HEK293 (cell line): ENCODE results near the gene PPARGC1A.

Experiments
- CTCF ChIA-PET: fragments of 350-600 bp; formaldehyde crosslinking; extraction: SDS; loops from one replicate; lab custom pipeline; 2021; ENCODE audit warnings: antibody characterized with exemption; lab: Yijun Ruan, JAX
- POLR2A ChIA-PET: fragments of 300-600 bp; formaldehyde crosslinking; extraction: SDS; loops from one replicate; lab custom pipeline; 2020; ENCODE audit warnings: antibody characterized with exemption, inconsistent platforms; lab: Yijun Ruan, JAX
- H3K27ac ChIP-seq: fragments of 200-500 bp; sonication (Bioruptor generic); 2 replicates; pipeline ENCODE4 v1.5.1; 2014; ENCODE audit warnings: low read depth, low read length, control low read depth, inconsistent platforms; ENCODE audit errors: extremely low read depth
- H3K36me3 ChIP-seq, 2 experiments: fragments of 200-500 bp in 1 of 2; sonication (Bioruptor generic) in 1 of 2; 1 replicate in 1 of 2; 2 replicates in 1 of 2; pipeline ENCODE4 v1.5.1; 2014 to 2017; ENCODE audit warnings: inconsistent platforms in 2 of 2, low read length in 2 of 2; ENCODE audit not compliant: control insufficient read depth in 2 of 2, insufficient read depth in 1 of 2
- H3K4me1 ChIP-seq: fragments of 200-500 bp; sonication (Bioruptor generic); 2 replicates; pipeline ENCODE4 v1.5.1; 2014; ENCODE audit warnings: mild to moderate bottlenecking, low read length, inconsistent platforms; ENCODE audit not compliant: control insufficient read depth, insufficient read depth
- H3K4me3 ChIP-seq: 2 replicates; pipeline ENCODE4 v1.5.1; 2011; ENCODE audit warnings: low read depth, mild to moderate bottlenecking, control low read depth, low read length, moderate library complexity
- H3K9me3 ChIP-seq: fragments of 200-500 bp; sonication (Bioruptor generic); 2 replicates; pipeline ENCODE4 v1.5.1; 2014; ENCODE audit warnings: low read depth, low read length, inconsistent platforms; ENCODE audit not compliant: control insufficient read depth, insufficient read depth
- GLIS2 ChIP-seq: fragments of 450-650 bp; formaldehyde crosslinking; IDR thresholded peaks from 2 replicates; pipeline ENCODE4 v1.5.1; 2016; ENCODE audit warnings: missing biosample characterization, missing genetic modification characterization
- MZF1 ChIP-seq: fragments of 450-650 bp; formaldehyde crosslinking; IDR thresholded peaks from 2 replicates; pipeline ENCODE4 v1.5.1; 2017; ENCODE audit warnings: missing biosample characterization, missing genetic modification characterization, borderline replicate concordance
- OSR2 ChIP-seq: fragments of 450-650 bp; formaldehyde crosslinking; IDR thresholded peaks from 2 replicates; pipeline ENCODE4 v1.5.1; 2016; ENCODE audit warnings: missing biosample characterization, missing genetic modification characterization
- PRDM1 ChIP-seq: fragments of 450-650 bp; formaldehyde crosslinking; IDR thresholded peaks from 2 replicates; pipeline ENCODE4; 2016; ENCODE audit warnings: missing biosample characterization, missing genetic modification characterization
- ZBTB17 ChIP-seq: fragments of 450-650 bp; formaldehyde crosslinking; IDR thresholded peaks from 2 replicates; pipeline ENCODE4 v1.5.1; 2016; ENCODE audit warnings: missing biosample characterization, missing genetic modification characterization
- ZBTB20 ChIP-seq: fragments of 450-650 bp; formaldehyde crosslinking; IDR thresholded peaks from 2 replicates; pipeline ENCODE4 v1.5.1; 2016; ENCODE audit warnings: missing biosample characterization, missing genetic modification characterization
- ZNF140 ChIP-seq: fragments of 450-650 bp; formaldehyde crosslinking; IDR thresholded peaks from 2 replicates; pipeline ENCODE4 v1.5.1; 2016; ENCODE audit warnings: missing biosample characterization, missing genetic modification characterization
- ZNF19 ChIP-seq: fragments of 450-650 bp; formaldehyde crosslinking; IDR thresholded peaks from 2 replicates; pipeline ENCODE4; 2016; ENCODE audit warnings: missing biosample characterization, missing genetic modification characterization, low read depth
- ZNF211 ChIP-seq: fragments of 450-650 bp; formaldehyde crosslinking; IDR thresholded peaks from 2 replicates; pipeline ENCODE4 v1.5.1; 2016; ENCODE audit warnings: low read depth, missing biosample characterization, missing genetic modification characterization
- ZNF239 ChIP-seq: fragments of 450-650 bp; formaldehyde crosslinking; IDR thresholded peaks from 2 replicates; pipeline ENCODE4 v1.5.1; 2016; ENCODE audit warnings: missing biosample characterization, missing genetic modification characterization
- ZNF311 ChIP-seq: fragments of 450-650 bp; formaldehyde crosslinking; IDR thresholded peaks from 2 replicates; pipeline ENCODE4 v1.5.1; 2017; ENCODE audit warnings: missing biosample characterization, missing genetic modification characterization, borderline replicate concordance
- ZNF335 ChIP-seq: fragments of 450-650 bp; formaldehyde crosslinking; conservative IDR thresholded peaks from 2 replicates; pipeline ENCODE4 v1.5.1; 2016; ENCODE audit warnings: missing biosample characterization, missing genetic modification characterization
- ZNF354C ChIP-seq: fragments of 450-650 bp; formaldehyde crosslinking; IDR thresholded peaks from 2 replicates; pipeline ENCODE4 v1.5.1; 2016; ENCODE audit warnings: missing biosample characterization, missing genetic modification characterization, low read depth, borderline replicate concordance
- ZNF548 ChIP-seq: fragments of 450-650 bp; formaldehyde crosslinking; IDR thresholded peaks from 2 replicates; pipeline ENCODE4 v1.5.1; 2016; ENCODE audit warnings: missing biosample characterization, missing genetic modification characterization
- ZNF621 ChIP-seq: fragments of 450-650 bp; formaldehyde crosslinking; IDR thresholded peaks from 2 replicates; pipeline ENCODE4 v1.5.1; 2017; ENCODE audit warnings: missing biosample characterization, missing genetic modification characterization
- ZNF629 ChIP-seq: fragments of 450-650 bp; formaldehyde crosslinking; IDR thresholded peaks from 2 replicates; pipeline ENCODE4 v1.5.1; 2017; ENCODE audit warnings: missing biosample characterization, missing genetic modification characterization
- TF ChIP-seq, protein P1 (sequence below): fragments of 450-650 bp; formaldehyde crosslinking; IDR thresholded peaks from 2 replicates; pipeline ENCODE4 v1.5.1; 2017; ENCODE audit warnings: missing biosample characterization, missing genetic modification characterization
- TF ChIP-seq, protein P2 (sequence below): fragments of 450-650 bp; formaldehyde crosslinking; IDR thresholded peaks from 2 replicates; pipeline ENCODE4 v1.5.1; 2016; ENCODE audit warnings: missing biosample characterization, missing genetic modification characterization
- TF ChIP-seq, protein P3 (sequence below): fragments of 450-650 bp; formaldehyde crosslinking; IDR thresholded peaks from 2 replicates; pipeline ENCODE4 v1.5.1; 2016; ENCODE audit warnings: missing biosample characterization, missing genetic modification characterization
- TF ChIP-seq, protein P4 (sequence below): fragments of 450-650 bp; formaldehyde crosslinking; IDR thresholded peaks from 2 replicates; pipeline ENCODE4 v1.5.1; 2016; ENCODE audit warnings: missing biosample characterization, missing genetic modification characterization
- TF ChIP-seq, protein P5 (sequence below): fragments of 450-650 bp; formaldehyde crosslinking; IDR thresholded peaks from 2 replicates; pipeline ENCODE4 v1.5.1; 2016; ENCODE audit warnings: missing biosample characterization, missing genetic modification characterization

Gene PPARGC1A

DNA sequence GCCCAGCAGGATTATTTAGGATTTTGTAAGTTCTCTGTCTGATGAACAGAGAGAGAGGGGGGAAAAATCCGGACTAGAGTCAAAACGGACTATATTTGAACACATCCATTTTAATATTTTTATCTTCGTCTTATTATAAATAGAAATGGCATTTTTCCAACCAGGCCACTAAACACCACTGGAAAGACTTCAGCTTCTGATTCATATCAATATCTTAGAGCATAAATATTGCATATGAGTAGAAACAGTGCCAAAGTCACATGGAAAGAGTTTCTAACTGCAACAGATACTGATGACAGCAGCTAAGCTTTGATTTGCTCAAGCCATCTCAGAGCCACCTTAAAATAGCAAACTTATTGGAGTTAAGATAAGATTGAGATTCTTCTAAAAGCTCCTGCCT is 456 bp downstream of the PPARGC1A start (continued):
- TF ChIP-seq, protein P1, sequence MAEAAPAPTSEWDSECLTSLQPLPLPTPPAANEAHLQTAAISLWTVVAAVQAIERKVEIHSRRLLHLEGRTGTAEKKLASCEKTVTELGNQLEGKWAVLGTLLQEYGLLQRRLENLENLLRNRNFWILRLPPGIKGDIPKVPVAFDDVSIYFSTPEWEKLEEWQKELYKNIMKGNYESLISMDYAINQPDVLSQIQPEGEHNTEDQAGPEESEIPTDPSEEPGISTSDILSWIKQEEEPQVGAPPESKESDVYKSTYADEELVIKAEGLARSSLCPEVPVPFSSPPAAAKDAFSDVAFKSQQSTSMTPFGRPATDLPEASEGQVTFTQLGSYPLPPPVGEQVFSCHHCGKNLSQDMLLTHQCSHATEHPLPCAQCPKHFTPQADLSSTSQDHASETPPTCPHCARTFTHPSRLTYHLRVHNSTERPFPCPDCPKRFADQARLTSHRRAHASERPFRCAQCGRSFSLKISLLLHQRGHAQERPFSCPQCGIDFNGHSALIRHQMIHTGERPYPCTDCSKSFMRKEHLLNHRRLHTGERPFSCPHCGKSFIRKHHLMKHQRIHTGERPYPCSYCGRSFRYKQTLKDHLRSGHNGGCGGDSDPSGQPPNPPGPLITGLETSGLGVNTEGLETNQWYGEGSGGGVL (tag by site-specific recombination), result no peak
- no peak for TF ChIP-seq ZNF140 (tag by site-specific recombination)
- TF ChIP-seq, protein P2, sequence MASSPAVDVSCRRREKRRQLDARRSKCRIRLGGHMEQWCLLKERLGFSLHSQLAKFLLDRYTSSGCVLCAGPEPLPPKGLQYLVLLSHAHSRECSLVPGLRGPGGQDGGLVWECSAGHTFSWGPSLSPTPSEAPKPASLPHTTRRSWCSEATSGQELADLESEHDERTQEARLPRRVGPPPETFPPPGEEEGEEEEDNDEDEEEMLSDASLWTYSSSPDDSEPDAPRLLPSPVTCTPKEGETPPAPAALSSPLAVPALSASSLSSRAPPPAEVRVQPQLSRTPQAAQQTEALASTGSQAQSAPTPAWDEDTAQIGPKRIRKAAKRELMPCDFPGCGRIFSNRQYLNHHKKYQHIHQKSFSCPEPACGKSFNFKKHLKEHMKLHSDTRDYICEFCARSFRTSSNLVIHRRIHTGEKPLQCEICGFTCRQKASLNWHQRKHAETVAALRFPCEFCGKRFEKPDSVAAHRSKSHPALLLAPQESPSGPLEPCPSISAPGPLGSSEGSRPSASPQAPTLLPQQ, result no peak
- TF ChIP-seq ZNF621 (tag by site-specific recombination), result no peak
- no peak for TF ChIP-seq ZNF548
- no peak for TF ChIP-seq ZNF211 (tag by site-specific recombination)

DNA sequence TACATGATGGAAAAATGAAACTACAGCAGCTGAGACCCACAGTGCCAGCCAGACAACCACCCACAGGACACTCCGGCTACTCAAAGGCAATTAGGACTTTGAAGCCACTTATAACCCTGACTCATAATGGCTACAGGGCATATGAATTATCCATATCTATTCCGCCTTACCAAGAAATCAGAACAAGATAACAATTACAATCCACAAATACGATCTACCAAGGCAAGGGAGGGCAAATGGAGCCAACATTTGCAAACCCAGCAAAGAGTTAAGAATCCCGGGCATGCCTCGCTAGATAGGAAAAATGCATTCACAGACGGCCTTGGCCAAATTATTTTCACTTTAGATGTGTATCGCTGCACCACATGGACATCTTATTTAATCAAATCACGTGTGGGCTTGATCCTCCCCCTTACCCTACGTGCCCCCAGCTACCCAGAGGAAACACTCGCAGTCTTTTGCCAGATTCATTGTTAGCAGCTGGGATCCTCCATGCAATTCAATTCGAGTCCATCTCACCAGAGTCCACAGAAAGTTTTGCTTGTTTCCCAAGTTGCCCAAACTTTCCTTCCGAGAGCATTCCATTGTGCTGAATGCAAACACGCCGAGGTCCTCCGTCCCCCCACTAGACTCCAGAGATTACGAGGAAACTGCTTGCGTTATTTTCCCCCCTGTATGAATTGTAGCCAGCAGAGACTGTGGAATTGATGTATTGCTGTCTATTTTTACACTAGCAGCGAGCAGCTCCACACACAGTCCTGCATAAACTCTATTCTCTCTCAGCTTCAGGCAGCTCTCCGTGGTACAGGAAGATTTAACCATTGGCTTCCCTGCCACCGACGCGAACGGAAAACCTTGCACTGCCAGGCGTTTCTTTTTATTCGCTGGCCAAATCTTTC is 1.2 kb downstream of the PPARGC1A start:
- Histone ChIP-seq H3K4me3 (peak overlapping the region; percentile 47), H3K9me3 (no peaks in the 10 kb centered on the region), H3K36me3 (no peaks in the 10 kb centered on the region), H3K27ac (no peak overlapping the region), H3K4me1 (no peaks in the 10 kb centered on the region)
- TF ChIP-seq ZNF335, result peak; percentile 42
- peak; percentile 23; the same call in 1 of the 2 replicates for TF ChIP-seq OSR2 (tag by site-specific recombination)
- TF ChIP-seq ZNF239 (tag by site-specific recombination), result no peak
- TF ChIP-seq PRDM1 (tag by site-specific recombination), result 0 out of 2 replicates have a peak, but pooled peaks have one; percentile 21
- TF ChIP-seq ZBTB17 (tag by site-specific recombination), result peak; percentile 24
- no peak for TF ChIP-seq ZNF354C (tag by site-specific recombination)
- peak; percentile 15; the same call in 1 of the 2 replicates for TF ChIP-seq ZBTB20
- TF ChIP-seq, protein P3, sequence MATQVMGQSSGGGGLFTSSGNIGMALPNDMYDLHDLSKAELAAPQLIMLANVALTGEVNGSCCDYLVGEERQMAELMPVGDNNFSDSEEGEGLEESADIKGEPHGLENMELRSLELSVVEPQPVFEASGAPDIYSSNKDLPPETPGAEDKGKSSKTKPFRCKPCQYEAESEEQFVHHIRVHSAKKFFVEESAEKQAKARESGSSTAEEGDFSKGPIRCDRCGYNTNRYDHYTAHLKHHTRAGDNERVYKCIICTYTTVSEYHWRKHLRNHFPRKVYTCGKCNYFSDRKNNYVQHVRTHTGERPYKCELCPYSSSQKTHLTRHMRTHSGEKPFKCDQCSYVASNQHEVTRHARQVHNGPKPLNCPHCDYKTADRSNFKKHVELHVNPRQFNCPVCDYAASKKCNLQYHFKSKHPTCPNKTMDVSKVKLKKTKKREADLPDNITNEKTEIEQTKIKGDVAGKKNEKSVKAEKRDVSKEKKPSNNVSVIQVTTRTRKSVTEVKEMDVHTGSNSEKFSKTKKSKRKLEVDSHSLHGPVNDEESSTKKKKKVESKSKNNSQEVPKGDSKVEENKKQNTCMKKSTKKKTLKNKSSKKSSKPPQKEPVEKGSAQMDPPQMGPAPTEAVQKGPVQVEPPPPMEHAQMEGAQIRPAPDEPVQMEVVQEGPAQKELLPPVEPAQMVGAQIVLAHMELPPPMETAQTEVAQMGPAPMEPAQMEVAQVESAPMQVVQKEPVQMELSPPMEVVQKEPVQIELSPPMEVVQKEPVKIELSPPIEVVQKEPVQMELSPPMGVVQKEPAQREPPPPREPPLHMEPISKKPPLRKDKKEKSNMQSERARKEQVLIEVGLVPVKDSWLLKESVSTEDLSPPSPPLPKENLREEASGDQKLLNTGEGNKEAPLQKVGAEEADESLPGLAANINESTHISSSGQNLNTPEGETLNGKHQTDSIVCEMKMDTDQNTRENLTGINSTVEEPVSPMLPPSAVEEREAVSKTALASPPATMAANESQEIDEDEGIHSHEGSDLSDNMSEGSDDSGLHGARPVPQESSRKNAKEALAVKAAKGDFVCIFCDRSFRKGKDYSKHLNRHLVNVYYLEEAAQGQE (tag by site-specific recombination), result peak; percentile 88
- ChIA-PET CTCF (interaction anchor here (0.6 to 2.2 kb wide), 2 partner anchors 39 to 520 kb away, joined by 3 to 8 read pairs; no protein-coding TSS in a partner anchor), POLR2A (interaction anchor here (1.2 to 1.6 kb wide), 2 partner anchors 9 kb away, joined by 3 to 4 read pairs; no protein-coding TSS in a partner anchor)

DNA sequence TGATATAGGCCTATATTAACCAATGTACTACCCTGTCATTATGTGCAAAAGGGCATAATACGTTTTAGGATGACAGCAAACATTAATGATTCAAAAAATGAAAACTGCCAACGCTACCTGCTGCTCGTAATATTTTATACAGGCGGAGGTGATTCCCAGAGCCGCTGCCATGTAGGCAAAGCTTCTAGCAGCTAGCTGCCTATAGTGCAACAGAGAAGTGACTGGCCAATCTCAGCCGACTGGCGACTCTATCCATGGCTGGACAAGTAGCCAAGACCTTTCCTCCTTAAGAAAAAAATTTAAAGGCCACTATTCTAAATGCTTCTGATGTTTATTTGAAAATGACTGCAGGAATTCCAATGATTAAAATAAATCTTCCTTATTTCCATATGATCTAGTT is 1.9 kb downstream of the PPARGC1A start:
- Histone ChIP-seq H3K9me3 (no peaks in the 10 kb centered on the region), H3K36me3 (no peaks in the 10 kb centered on the region), H3K4me1 (no peaks in the 10 kb centered on the region), H3K4me3 (no peak overlapping the region), H3K27ac (no peak overlapping the region)
- ChIA-PET POLR2A (interaction anchor here (1.6 kb wide), 1 partner anchor 9 kb away, joined by 4 read pairs; no protein-coding TSS in a partner anchor), CTCF (interaction anchor here (0.6 kb wide), 1 partner anchor 519 kb away, joined by 3 read pairs; no protein-coding TSS in a partner anchor)
- TF ChIP-seq ZNF19 (tag by site-specific recombination) (no peak), MZF1 (no peak), ZNF311 (tag by site-specific recombination) (no peak), ZNF629 (no peak), GLIS2 (tag by site-specific recombination) (no peak)
- TF ChIP-seq, protein P4, sequence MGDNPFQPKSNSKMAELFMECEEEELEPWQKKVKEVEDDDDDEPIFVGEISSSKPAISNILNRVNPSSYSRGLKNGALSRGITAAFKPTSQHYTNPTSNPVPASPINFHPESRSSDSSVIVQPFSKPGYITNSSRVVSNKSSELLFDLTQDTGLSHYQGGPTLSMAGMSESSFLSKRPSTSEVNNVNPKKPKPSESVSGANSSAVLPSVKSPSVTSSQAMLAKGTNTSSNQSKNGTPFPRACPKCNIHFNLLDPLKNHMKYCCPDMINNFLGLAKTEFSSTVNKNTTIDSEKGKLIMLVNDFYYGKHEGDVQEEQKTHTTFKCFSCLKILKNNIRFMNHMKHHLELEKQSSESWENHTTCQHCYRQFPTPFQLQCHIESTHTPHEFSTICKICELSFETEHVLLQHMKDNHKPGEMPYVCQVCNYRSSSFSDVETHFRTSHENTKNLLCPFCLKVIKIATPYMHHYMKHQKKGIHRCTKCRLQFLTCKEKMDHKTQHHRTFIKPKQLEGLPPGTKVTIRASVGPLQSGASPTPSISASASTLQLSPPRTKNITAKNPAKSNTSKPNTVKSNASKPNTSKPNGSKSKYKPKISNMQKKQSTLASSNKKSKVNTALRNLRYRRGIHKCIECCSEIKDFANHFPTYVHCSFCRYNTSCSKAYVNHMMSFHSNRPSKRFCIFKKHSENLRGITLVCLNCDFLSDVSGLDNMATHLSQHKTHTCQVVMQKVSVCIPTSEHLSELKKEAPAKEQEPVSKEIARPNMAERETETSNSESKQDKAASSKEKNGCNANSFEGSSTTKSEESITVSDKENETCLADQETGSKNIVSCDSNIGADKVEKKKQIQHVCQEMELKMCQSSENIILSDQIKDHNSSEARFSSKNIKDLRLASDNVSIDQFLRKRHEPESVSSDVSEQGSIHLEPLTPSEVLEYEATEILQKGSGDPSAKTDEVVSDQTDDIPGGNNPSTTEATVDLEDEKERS (tag by site-specific recombination), result no peak
- TF ChIP-seq, protein P5, sequence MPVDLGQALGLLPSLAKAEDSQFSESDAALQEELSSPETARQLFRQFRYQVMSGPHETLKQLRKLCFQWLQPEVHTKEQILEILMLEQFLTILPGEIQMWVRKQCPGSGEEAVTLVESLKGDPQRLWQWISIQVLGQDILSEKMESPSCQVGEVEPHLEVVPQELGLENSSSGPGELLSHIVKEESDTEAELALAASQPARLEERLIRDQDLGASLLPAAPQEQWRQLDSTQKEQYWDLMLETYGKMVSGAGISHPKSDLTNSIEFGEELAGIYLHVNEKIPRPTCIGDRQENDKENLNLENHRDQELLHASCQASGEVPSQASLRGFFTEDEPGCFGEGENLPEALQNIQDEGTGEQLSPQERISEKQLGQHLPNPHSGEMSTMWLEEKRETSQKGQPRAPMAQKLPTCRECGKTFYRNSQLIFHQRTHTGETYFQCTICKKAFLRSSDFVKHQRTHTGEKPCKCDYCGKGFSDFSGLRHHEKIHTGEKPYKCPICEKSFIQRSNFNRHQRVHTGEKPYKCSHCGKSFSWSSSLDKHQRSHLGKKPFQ (tag by site-specific recombination), result no peak
